PC-9 (cell line): ENCODE data around the gene RCSD1. TPM values are rescaled to one million over a fixed set of nuclear protein-coding genes. Genes with fewer than 3 reads are reported as not detected.
A peak's percentile ranks its signal among the peaks of the same experiment; 100 is the strongest.

Source experiments
- BruUV-seq: library from RNA; stranded (reverse); fragments of 400-500 nt; replicated peaks from 2 replicates; lab custom pipeline; 2021; lab: Mats Ljungman, UMichigan
- CTCF ChIA-PET: fragments of 300-600 bp; sonication (Branson Sonifier 250); formaldehyde crosslinking; loops from one replicate; lab custom pipeline; 2022; ENCODE audit warnings: antibody characterized with exemption; lab: Charles Lee
- POLR2A ChIA-PET: fragments of 300-600 bp; sonication (Branson Sonifier 250); formaldehyde crosslinking; loops from one replicate; lab custom pipeline; 2022; ENCODE audit warnings: antibody characterized with exemption; ENCODE audit not compliant: unreplicated experiment; lab: Charles Lee
- DNase-seq, 2 experiments: peaks; one replicate each; pipeline versions ENCODE4 v3.0.0 to v3.0.0-alpha.2; 2015 to 2022; ENCODE audit warnings: mixed read lengths in 1 of 2
- H2AFZ ChIP-seq: fragments of 200-600 bp; sonication (generic); 2 replicates; pipeline ENCODE4 v1.8.1; 2017; ENCODE audit warnings: antibody characterized with exemption
- H3F3A ChIP-seq: fragments of 200-600 bp; sonication (generic); 2 replicates; pipeline ENCODE4 v1.8.1; 2017; ENCODE audit warnings: antibody characterized with exemption, mild to moderate bottlenecking, low read depth; ENCODE audit not compliant: insufficient read depth
- H3K27ac ChIP-seq: fragments of 200-600 bp; sonication (generic); 2 replicates; pipeline ENCODE4 v1.6.1; 2016; ENCODE audit warnings: mixed run types
- H3K27me3 ChIP-seq: fragments of 200-600 bp; sonication (generic); 2 replicates; pipeline ENCODE4 v1.6.1; 2016; ENCODE audit warnings: low read depth, mixed run types; ENCODE audit not compliant: insufficient read depth
- H3K36me3 ChIP-seq: fragments of 200-600 bp; sonication (generic); 2 replicates; pipeline ENCODE4 v1.6.1; 2016; ENCODE audit warnings: low read depth, mixed run types
- H3K4me1 ChIP-seq: fragments of 200-600 bp; sonication (generic); replicated peaks from 2 replicates; pipeline ENCODE4 v1.6.1; 2016; ENCODE audit warnings: mixed run types; ENCODE audit not compliant: insufficient read depth
- H3K4me2 ChIP-seq: fragments of 200-600 bp; sonication (generic); 2 replicates; pipeline ENCODE4 v1.6.1; 2017; ENCODE audit warnings: mixed run types
- H3K4me3 ChIP-seq: fragments of 200-600 bp; sonication (generic); 2 replicates; pipeline ENCODE4 v1.6.1; 2016; ENCODE audit warnings: mixed run types
- H3K79me2 ChIP-seq: fragments of 200-600 bp; sonication (generic); 2 replicates; pipeline ENCODE4 v1.6.1; 2017; ENCODE audit warnings: low read depth, mixed run types
- H3K9me2 ChIP-seq: fragments of 200-600 bp; sonication (generic); 2 replicates; pipeline ENCODE4 v1.8.1; 2017; ENCODE audit warnings: mild to moderate bottlenecking; ENCODE audit not compliant: insufficient read depth
- H3K9me3 ChIP-seq: fragments of 200-600 bp; sonication (generic); 2 replicates; pipeline ENCODE4 v1.8.1; 2016; ENCODE audit warnings: low read depth; ENCODE audit not compliant: insufficient read depth
- H4K20me1 ChIP-seq: fragments of 200-600 bp; sonication (generic); 2 replicates; pipeline ENCODE4 v1.8.1; 2017; ENCODE audit not compliant: insufficient read depth
- CTCF ChIP-seq: fragments of 200-600 bp; sonication (generic); conservative IDR thresholded peaks from 2 replicates; pipeline ENCODE4 v1.6.1; 2017; ENCODE audit warnings: mixed run types, antibody characterized with exemption, mild to moderate bottlenecking, moderate library complexity
- EZH2 ChIP-seq: fragments of 200-600 bp; sonication (generic); IDR thresholded peaks from 2 replicates; pipeline ENCODE4 v1.8.0; 2017; ENCODE audit warnings: antibody characterized with exemption, low read depth
- intact Hi-C: fragments of 100-400 bp; cut with micrococcal nuclease; formaldehyde crosslinking; loops from one replicate; pipeline ENCODE4 v1.10.0; 2022; ENCODE audit not compliant: unreplicated experiment
- total RNA-seq: library from RNA; stranded (reverse); gene quantifications from 2 replicates; pipeline ENCODE4 v1.2.3, GENCODE V29; 2021

RCSD1 gene
- total RNA-seq, 1 experiment from 2014 or later: not detected

- H3K4me1 ChIP-seq: peaks cover 6% of the 10 kb centered on the region; the same call in 1 of the 2 replicates
- peak overlapping the region; percentile 91 for H2AFZ ChIP-seq
- DNase-seq: peak in 1 of 2 experiments; percentile 20
- no peaks in the 10 kb centered on the region for H3K36me3 ChIP-seq
- H4K20me1 ChIP-seq: no peaks in the 10 kb centered on the region
- peak overlapping the region; percentile 97 for H3K4me3 ChIP-seq
- no peak overlapping the region for H3K27ac ChIP-seq
- BruUV-seq: no TSS peak
- ChIA-PET CTCF (interaction anchor here (0.6 to 1.1 kb wide), 3 partner anchors 83 to 550 kb away, joined by 3 to 10 read pairs (median 8); no protein-coding TSS in a partner anchor), POLR2A (interaction anchor here (0.6 to 0.7 kb wide), 2 partner anchors 84 to 368 kb away, joined by 3 to 6 read pairs; no protein-coding TSS in a partner anchor)
- H3K4me2 ChIP-seq: peak overlapping the region; percentile 97
- H3F3A ChIP-seq: peaks cover 17% of the 10 kb centered on the region; the same call in 1 of the 2 replicates
- no peaks in the 10 kb centered on the region for H3K9me2 ChIP-seq
- no peaks in the 10 kb centered on the region for H3K9me3 ChIP-seq
- TF ChIP-seq CTCF (no peak), EZH2 (no peak)
- no peaks in the 10 kb centered on the region for H3K79me2 ChIP-seq
- no peaks in the 10 kb centered on the region for H3K27me3 ChIP-seq
- intact Hi-C loops: loop anchor here (1.0 to 2.0 kb wide), 2 partner anchors 223 to 370 kb away; partner anchors contain the start of genes DCAF6 and MPC2
These were observed 83.5 kb downstream of the RCSD1 start for GRCh38 chr1:167713330-167714081.

DNA sequence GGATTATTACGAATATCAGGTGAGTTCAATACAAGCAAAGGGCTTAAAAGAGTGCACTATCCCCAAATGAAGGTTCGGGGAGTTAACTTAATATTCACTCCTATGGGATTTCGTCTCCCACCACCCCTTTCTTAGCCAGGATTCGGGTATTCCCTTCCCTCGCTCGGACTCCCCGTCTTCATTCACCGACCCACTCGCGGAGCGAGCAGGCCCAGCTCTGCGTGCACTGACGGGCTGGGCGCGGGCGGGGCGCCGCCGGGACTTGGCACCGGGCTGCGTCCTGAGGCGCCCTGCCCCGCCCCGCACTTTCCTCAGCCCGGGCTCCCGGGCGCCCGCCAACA, 84.0 kb downstream of the RCSD1 start:
- Histone ChIP-seq H3K79me2 (no peaks in the 10 kb centered on the region), H3F3A (peaks cover 17% of the 10 kb centered on the region; the same call in 1 of the 2 replicates), H3K27ac (peak overlapping the region; percentile 56), H2AFZ (peak overlapping the region; percentile 91), H3K27me3 (no peaks in the 10 kb centered on the region), H3K9me3 (no peaks in the 10 kb centered on the region), H3K36me3 (no peaks in the 10 kb centered on the region), H3K9me2 (no peaks in the 10 kb centered on the region), H3K4me2 (peak overlapping the region; percentile 97), H4K20me1 (no peaks in the 10 kb centered on the region), H3K4me1 (peaks cover 6% of the 10 kb centered on the region; the same call in 1 of the 2 replicates), H3K4me3 (peak overlapping the region; percentile 97)
- POLR2A ChIA-PET: interaction anchor here (0.7 kb wide), 1 partner anchor 368 kb away, joined by 6 read pairs; no protein-coding TSS in a partner anchor
- intact Hi-C loops: loop anchor here (2.0 kb wide), 1 partner anchor 223 kb away; the partner anchor contains the start of genes DCAF6 and MPC2
- no peak for DNase-seq
- BruUV-seq: no TSS peak
- TF ChIP-seq CTCF (no peak), EZH2 (no peak)
- CTCF ChIA-PET: interaction anchor here (0.6 to 1.1 kb wide), 3 partner anchors 83 to 551 kb away, joined by 3 to 10 read pairs (median 8); no protein-coding TSS in a partner anchor

GRCh38 chr1:167714439-167715156, 84.6 kb downstream of the RCSD1 start:
- DNase-seq: peak; percentile 76 to 88
- TSS peak; percentile 50 for BruUV-seq
- Histone ChIP-seq H3K36me3 (no peaks in the 10 kb centered on the region), H3K4me2 (peak overlapping the region; percentile 97), H3F3A (peaks cover 17% of the 10 kb centered on the region; the same call in 1 of the 2 replicates), H3K4me3 (peak overlapping the region; percentile 97), H3K27ac (peak overlapping the region; percentile 56), H3K9me2 (no peaks in the 10 kb centered on the region), H3K27me3 (no peaks in the 10 kb centered on the region), H3K9me3 (no peaks in the 10 kb centered on the region), H3K4me1 (peaks cover 6% of the 10 kb centered on the region; the same call in 1 of the 2 replicates), H4K20me1 (no peaks in the 10 kb centered on the region), H3K79me2 (no peaks in the 10 kb centered on the region), H2AFZ (peak overlapping the region; percentile 91)
- TF ChIP-seq CTCF (no peak), EZH2 (no peak)
- POLR2A ChIA-PET: interaction anchor here (0.6 to 0.7 kb wide), 2 partner anchors 223 to 367 kb away, joined by 6 to 10 read pairs; no protein-coding TSS in a partner anchor
- CTCF ChIA-PET: interaction anchor here (0.6 to 1.1 kb wide), 3 partner anchors 19 to 551 kb away, joined by 3 to 10 read pairs (median 3); no protein-coding TSS in a partner anchor
- intact Hi-C loops: loop anchor here (1.0 to 2.0 kb wide), 2 partner anchors 89 to 222 kb away; partner anchors contain the start of genes DCAF6 and MPC2
